Activated CD4-positive, CD25-positive, alpha-beta regulatory T cell treated with anti-CD3 and anti-CD28 coated beads, Interleukin-2, amount 50 U/mL, for 72 hours (primary cell): ENCODE data around the gene RNF186.
A peak's percentile ranks its signal among the peaks of the same experiment; 100 is the strongest.
"Not testable (repeated sequence)": the region's sequence is repeated elsewhere in the genome, so short reads cannot be mapped to it uniquely, and the experiment has no call there.

Experiments used
- DNase-seq: peaks from one replicate; pipeline ENCODE4 v3.0.0; 2021

RNF186 gene

GRCh38 chr1:19824036-19824435 lies 9.0 kb upstream of the RNF186 start:
- no peak for DNase-seq

GRCh38 chr1:19819701-19820100 lies 4.6 kb upstream of the RNF186 start:
- no peak for DNase-seq

- no peak for DNase-seq
These were observed 3.2 kb upstream of the RNF186 start for GRCh38 chr1:19818324-19818723.

- no peak for DNase-seq
These were observed 2.1 kb upstream of the RNF186 start for GRCh38 chr1:19817160-19817559.

GRCh38 chr1:19816737-19817086 lies 1.6 kb upstream of the RNF186 start:
- DNase-seq = not testable (repeated sequence)

GRCh38 chr1:19815801-19816736 lies 986 bp upstream of the RNF186 start:
- DNase-seq = no peak

GRCh38 chr1:19814244-19814661 lies 830 bp downstream of the RNF186 start:
- no peak for DNase-seq

- DNase-seq = no peak
These were observed 1.5 kb downstream of the RNF186 start for GRCh38 chr1:19813643-19813960.

- DNase-seq = no peak
These were observed 2.0 kb downstream of the RNF186 start for GRCh38 chr1:19812875-19813642.

GRCh38 chr1:19811206-19811851 lies 3.8 kb downstream of the RNF186 start:
- DNase-seq = peak; percentile 54

GRCh38 chr1:19809044-19809750 lies 5.9 kb downstream of the RNF186 start:
- DNase-seq = no peak

- DNase-seq = no peak
These were observed 6.7 kb downstream of the RNF186 start for GRCh38 chr1:19808351-19808750.

- no peak for DNase-seq
These were observed 10.2 kb downstream of the RNF186 start for GRCh38 chr1:19804831-19805251.

- DNase-seq = no peak
These were observed 12.8 kb downstream of the RNF186 start for GRCh38 chr1:19802269-19802668.

- peak; percentile 62 for DNase-seq
These were observed 14.8 kb downstream of the RNF186 start for GRCh38 chr1:19800076-19800804.

- peak; percentile 67 for DNase-seq
These were observed 15.6 kb downstream of the RNF186 start, which contains the start of gene TMCO4 for GRCh38 chr1:19799230-19800075. Gene TMCO4, minus strand, starts transcription at chr1:19799916. Its CDS starts 19,158 bp downstream, at chr1:19780758.

- DNase-seq = no peak
These were observed 16.4 kb downstream of the RNF186 start for GRCh38 chr1:19798486-19799229.

GRCh38 chr1:19797827-19798226 lies 17.3 kb downstream of the RNF186 start:
- no peak for DNase-seq

GRCh38 chr1:19794583-19794982 lies 20.5 kb downstream of the RNF186 start:
- DNase-seq = no peak

GRCh38 chr1:19793360-19794046 lies 21.6 kb downstream of the RNF186 start:
- no peak for DNase-seq
